DOHH2 (cell line): ENCODE results near the gene NHLRC3.

Experiments used
- CTCF ChIP-seq: fragments of 200-600 bp; sonication (generic); IDR thresholded peaks from one replicate; pipeline ENCODE4 v1.5.1; 2014; ENCODE audit warnings: antibody characterized with exemption, mild to moderate bottlenecking, low read depth, low read length; ENCODE audit not compliant: poor library complexity, severe bottlenecking
- EZH2phosphoT487 ChIP-seq: fragments of 200-600 bp; sonication (generic); IDR thresholded peaks from 2 replicates; pipeline ENCODE4 v1.6.1; 2017; ENCODE audit warnings: borderline replicate concordance, mild to moderate bottlenecking, antibody characterized with exemption, low read length, moderate library complexity, mixed read lengths

GRCh38 chr13:39035799-39036198 lies 2.5 kb upstream of the NHLRC3 start:
- TF ChIP-seq CTCF (no peak), EZH2phosphoT487 (no peak)
